SH-SY5Y (cell line): ENCODE data around the gene GJA3.

Experiments
- GATA2 ChIP-seq: IDR thresholded peaks from 2 replicates; pipeline ENCODE4 v1.6.1; 2011; ENCODE audit warnings: mild to moderate bottlenecking, low read depth, low read length
- GATA3 ChIP-seq: IDR thresholded peaks from 2 replicates; pipeline ENCODE4 v1.6.1; 2011; ENCODE audit warnings: low read depth, mild to moderate bottlenecking, low read length, moderate library complexity

GJA3 gene

DNA sequence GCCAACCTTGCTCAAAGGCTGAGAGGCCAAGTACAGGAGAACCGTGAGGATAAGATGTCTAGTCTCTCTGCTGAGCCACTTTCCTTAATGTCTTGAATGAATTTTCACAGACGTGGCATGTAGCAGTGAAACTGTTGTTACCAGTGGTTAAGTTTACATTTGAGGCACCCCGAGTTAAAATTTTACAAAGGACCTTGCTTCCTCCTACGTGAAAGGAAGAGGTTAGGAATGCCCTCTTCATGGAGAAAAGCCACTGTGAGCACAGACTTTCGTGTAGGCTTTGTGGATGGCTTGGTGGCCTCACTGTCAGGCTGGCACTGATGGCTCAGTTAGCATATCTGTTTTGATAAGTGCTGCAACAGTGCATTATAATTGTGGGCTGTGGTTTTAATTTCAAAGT lies 29.2 kb upstream of the GJA3 start:
- TF ChIP-seq GATA3, result no peak
- no peak for TF ChIP-seq GATA2

DNA sequence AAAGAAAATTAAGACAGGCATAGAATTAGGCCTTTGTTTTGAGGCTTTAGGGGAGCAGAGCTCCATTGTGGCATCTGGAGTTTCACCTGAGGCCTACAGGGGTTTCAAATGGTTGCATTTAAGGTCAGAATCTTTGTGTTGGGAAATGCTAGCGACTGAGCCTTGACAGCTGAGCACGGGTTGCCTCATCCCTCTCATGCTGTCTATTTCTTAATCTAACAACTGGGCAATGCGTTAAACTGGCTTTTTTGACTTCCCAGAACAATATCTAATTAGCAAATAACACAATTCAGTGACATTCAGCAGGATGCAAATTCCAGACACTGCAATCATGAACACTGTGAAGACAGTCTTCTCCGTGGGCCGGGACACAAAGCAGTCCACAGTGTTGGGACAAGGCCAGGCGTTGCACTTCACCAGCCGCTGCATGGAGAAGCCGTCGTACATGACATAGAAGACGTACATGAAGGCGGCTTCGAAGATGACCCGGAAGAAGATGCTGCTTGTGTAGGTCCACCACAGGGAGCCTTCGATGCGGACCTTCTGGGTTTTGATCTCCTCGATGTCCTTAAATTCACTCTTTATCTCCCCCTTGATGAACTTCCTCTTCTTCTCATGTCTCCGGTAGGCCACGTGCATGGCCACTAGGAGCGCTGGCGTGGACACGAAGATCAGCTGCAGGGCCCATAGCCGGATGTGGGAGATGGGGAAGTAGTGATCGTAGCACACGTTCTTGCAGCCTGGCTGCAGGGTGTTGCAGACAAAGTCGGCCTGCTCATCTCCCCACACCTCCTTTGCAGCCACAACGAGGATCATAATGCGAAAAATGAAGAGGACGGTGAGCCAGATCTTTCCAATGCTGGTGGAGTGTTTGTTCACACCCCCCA lies 28.1 kb upstream of the GJA3 start:
- TF ChIP-seq GATA3 (no peak), GATA2 (no peak)

DNA sequence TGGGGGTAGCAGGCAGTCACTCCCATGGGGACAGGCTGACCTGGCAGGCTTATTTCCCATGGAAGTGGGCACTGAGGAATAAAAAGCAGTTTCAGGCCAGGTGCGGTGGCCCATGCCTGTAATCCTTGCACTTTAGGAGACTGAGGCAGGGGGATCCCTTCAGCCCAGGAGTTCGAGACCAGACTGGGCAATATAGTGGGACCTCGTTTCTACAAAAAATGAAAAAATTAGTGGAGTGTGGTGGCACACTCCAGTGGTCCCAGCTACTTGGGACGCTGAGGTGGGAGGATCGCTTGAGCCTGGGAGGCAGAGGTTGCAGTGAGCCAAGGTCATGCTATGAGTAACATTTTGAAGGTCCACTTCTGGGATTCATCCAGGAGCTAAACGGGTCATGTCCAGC lies 25.9 kb upstream of the GJA3 start:
- no peak for TF ChIP-seq GATA2
- no peak for TF ChIP-seq GATA3

DNA sequence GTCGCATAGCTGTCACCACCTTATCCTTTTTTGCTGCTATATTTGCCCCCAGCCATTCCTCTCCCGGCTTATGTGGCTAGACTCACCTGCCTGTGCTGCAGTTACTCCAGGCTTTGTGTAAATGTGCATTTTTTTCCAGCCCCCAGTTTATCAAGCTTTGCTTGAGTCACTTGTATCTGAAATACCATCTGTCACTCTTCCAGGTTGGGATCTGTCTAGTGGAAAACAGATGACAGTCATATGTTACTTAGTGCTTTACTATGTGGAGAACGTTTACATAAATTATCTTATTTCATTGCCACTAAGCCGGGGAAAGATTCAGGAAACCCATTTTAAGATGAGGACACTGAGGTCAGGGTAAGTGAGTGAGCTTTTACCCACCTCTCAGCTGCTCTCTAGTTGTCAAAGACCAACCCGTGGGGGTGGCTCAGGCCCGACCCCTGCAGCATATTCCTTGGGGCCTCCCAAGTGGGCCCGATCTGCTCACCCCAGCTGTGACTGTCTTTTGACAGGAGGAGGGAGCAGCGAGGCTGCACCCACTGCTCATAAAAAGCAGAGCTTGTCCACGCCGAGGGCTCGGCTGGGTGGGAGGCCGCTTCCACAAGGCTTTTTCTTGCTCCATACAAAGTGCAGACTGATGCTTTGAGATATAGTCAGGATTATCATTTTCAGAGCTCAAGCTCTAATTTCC lies 24.7 kb upstream of the GJA3 start:
- TF ChIP-seq GATA3 (no peak), GATA2 (no peak)

DNA sequence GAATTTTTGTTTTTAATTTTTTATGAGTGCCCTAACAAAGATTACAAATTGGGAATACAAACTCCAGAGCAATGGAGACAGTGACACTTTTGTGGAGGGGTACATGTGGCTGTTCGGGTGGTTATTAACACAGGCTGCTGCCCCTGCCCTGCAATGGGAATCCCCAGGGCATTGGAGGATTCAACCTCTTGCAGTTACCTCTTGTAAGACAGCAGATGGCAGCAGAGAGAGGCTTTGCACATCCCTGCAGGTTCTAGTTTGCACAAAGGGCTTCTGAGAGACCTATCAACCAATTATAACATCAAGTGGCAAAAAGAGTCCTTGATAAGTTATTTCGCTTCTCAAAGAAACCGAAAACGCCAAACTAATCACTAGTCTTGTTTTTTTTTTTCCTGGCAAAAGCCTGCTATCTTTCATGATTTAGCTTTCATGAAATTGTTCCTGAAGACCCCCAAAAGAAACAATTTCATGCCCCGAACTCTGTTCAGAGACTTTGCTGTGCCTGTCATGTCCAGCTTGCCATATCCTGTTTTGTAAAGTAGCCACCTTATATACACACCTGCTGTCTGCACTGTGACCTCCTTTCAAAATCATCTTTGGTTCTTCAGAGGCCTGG lies 21.5 kb upstream of the GJA3 start:
- TF ChIP-seq GATA2 (no peak), GATA3 (no peak)

DNA sequence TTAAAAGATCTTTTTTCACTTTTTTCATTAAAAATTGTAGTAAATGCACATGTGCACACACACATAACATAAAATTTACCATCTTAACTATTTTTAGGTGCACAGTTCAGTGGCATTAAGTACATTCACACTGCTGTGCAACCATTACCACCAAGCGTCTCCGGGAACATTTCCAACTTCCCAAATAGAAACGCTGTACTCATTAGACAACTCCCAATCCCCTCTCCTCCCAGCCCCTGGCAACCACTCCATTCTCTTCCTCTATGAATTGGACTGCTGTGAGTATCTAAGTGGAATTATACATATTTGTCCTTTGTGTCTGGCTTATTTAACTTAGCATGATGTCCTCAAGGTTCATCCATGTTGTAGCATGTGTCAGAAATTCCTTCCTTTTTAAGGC lies 20.3 kb upstream of the GJA3 start:
- TF ChIP-seq GATA3 (no peak), GATA2 (no peak)

DNA sequence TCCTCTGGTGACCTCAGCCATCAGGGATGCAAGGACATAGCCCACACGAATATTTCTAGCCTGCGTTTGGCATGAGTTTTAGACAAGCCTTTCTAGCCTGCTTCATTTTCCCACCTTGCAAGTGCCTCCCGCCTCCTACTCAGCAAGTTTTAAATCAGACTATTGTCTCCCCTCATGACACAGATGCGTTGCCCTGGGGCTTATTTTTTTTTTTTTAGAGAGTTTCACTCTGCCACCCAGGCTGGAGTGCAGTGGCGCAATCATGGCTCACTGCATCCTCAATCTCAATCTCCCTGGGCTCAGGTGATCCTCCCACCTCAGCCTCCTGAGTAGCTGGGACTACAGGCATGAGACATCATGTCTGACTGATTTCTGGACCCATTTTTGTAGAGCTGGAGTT lies 17.3 kb upstream of the GJA3 start:
- no peak for TF ChIP-seq GATA3
- TF ChIP-seq GATA2, result no peak

DNA sequence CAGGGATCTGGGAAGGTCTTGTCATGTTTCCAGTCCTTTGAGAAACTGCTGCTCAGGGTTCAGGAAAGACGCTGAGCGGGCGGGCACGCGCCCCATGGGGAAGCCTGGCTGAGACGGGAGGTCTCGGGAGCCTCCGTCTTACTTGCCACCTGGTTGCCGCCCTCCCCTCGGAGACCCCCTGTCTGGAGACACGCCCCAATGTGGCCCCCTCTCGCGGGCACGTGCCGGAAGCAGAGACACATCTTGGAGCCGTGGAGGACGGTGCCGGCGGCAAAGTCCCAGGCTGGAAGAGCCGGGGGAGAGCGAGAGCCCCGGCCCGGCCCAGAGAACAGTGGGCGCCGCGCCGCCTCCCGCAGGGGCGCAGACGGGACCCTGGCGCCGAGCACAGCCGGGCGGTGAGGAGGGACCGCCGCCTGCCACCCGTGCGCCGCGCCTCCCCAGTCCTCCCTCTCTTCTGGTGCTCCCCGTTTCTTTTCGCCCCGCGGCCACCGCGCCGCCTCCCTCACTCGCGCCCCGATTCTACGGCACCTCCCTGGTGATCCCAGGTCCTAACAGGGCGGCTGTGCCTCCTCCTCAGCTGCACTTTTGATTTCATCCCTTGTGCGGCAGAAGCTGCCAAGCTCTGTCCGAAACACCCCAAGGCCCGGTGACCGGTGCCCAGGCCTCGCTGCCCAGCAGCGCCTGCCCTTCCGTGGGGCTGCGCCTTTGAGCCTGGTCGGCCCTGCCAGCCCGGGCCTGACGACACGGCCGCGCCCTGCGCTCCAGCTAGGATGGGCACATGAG lies 16.4 kb upstream of the GJA3 start:
- TF ChIP-seq GATA2, result no peak
- no peak for TF ChIP-seq GATA3

DNA sequence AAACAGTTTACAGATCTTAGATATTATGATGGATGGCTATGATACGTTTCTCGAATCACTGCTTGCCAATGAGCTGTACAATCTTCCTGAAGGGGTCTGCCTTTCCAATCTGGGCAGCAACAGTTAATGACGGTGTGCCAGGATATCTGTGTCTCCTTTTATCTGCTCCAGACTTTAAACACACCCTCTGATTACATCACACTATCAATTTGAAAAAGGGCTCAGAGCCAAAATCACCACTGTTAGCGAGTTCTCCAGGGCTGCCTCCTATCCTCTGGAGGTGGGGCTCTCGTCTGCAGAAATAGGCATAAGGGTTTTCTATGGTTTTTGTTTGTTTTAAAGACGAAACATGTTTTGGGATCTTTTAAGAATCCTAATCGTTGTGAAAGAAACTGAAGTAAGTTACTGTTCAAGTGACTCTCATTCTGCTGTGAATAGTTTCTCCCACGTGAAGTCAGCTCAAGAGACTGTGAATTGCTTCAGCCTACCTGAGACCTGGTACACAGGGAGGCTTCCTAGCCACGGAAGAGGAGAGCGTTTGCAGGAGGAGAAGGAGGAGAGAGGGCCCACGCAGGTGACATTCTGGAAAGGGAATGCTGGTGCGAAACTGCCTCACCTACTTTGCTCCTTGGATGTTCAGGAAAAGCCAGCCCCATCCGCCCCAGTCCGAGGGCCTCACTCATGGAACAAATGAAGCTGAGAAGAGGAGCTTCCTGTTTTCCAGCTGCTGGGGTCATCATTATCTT lies 15.2 kb upstream of the GJA3 start:
- TF ChIP-seq GATA2 (no peak), GATA3 (no peak)

DNA sequence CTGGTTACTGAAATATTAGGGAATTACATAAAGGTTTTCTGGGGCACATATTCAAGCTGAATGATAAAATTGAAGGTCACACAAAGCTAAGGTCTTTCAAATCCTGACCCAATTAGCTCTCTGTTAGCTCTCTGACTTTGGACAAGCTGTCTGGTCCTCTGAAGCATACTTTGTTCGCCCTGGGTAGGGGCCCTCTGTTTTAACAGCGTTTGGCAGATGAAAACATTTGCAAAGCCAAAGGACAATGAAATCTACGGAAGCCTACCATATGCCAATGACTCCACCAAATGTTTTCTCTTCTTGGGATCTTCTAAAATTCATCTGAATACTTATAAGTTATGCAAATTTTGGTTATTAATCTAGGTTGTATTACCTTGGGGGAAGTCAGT lies 14.5 kb upstream of the GJA3 start:
- TF ChIP-seq GATA2 (no peak), GATA3 (no peak)

DNA sequence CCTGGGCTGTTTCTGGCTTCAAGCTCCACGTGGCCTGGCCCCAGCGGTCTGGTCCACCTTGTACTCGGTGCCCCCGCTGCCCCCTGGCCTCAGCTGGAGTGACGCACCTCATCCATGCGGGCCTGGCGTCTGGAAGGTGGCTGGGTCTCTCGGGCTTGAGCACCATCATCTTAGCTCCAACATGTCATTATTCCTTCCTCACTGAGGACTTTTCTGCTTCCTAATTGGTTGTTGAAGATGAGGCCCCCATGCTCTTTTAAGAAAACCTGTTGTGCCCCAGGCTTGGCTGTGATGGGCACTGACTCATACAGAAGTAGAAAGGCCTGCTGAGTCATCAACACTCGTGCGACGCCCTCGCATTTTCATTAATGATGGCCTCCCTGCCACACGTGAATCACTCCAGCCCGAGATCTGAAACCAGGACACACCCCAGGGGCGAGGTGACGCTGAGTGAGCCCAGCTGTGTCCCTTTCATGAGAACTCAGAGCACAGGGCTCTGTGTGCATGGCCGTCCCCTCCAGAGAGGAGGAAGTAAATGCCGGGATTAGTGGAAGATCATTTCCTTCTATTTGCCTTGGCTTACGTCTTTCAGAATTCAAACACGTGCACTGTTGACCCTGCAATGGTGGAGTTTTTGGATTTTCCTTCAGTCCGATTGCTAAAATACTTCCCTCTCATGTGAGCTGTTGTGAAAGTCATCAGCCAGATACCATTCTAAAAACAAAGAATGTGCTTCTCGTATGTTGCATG lies 14.0 kb upstream of the GJA3 start:
- TF ChIP-seq GATA3 (no peak), GATA2 (no peak)

DNA sequence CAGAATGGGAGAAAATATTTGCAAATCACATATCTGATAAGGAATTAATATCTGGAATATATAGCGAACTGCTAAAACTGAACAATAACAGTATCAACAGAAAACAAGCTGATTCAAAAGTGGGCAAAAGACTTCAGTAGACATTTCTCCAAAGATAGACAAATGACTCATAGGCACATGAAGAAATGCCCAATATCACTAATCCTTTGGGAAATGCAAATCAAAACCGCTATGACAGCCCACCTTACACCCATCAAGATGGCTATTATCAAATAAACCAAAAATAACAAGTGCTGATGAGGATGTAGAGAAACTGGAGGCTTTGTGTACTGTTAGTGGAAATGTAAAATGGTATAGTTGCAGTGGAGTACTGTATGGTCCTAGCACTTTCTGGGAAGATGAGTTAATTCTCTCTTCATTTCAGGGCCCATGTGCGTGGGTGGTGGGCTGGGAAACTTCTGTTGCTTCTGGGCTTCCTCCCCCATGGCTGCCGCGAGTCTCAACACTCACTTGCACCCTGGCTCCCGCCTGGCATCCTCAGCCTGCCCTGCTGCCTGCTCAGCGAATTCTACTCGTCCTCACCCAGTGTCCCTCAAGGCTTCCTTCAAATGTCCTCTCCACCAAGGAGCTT lies 12.4 kb upstream of the GJA3 start:
- TF ChIP-seq GATA2 (no peak), GATA3 (no peak)
